Parathyroid adenoma (tissue), 2 donors: ENCODE results near the gene MLST8.
"Not testable (repeated sequence)": the region's sequence is repeated elsewhere in the genome, so short reads cannot be mapped to it uniquely, and the experiment has no call there.

Source experiments
- H2AFZ ChIP-seq: fragments of 300-600 bp; sonication (generic); one replicate; pipeline ENCODE4 v1.7.0; 2017; ENCODE audit warnings: antibody characterized with exemption, mild to moderate bottlenecking
- H3K27ac ChIP-seq: fragments of 300-600 bp; sonication (generic); one replicate; pipeline ENCODE4 v1.7.0; 2017
- H3K27me3 ChIP-seq: fragments of 300-600 bp; sonication (generic); one replicate; pipeline ENCODE4 v1.7.0; 2017; ENCODE audit warnings: low read length; ENCODE audit not compliant: control insufficient read depth, insufficient read depth
- H3K36me3 ChIP-seq: fragments of 300-600 bp; sonication (generic); one replicate; pipeline ENCODE4 v1.7.0; 2017; ENCODE audit warnings: low read length; ENCODE audit not compliant: control insufficient read depth, insufficient read depth
- H3K4me1 ChIP-seq: fragments of 300-600 bp; sonication (generic); one replicate; pipeline ENCODE4 v1.7.0; 2017; ENCODE audit warnings: control low read depth
- H3K4me2 ChIP-seq: fragments of 300-600 bp; sonication (generic); one replicate; pipeline ENCODE4 v1.7.0; 2017; ENCODE audit warnings: low read length
- H3K4me3 ChIP-seq: fragments of 300-600 bp; sonication (generic); one replicate; pipeline ENCODE4 v1.7.0; 2017; ENCODE audit warnings: low read depth, low read length
- H3K79me2 ChIP-seq: fragments of 300-600 bp; sonication (generic); one replicate; pipeline ENCODE4 v1.7.0; 2017; ENCODE audit warnings: control low read depth
- H3K9ac ChIP-seq: fragments of 300-600 bp; sonication (generic); one replicate; pipeline ENCODE4 v1.7.0; 2017; ENCODE audit warnings: mild to moderate bottlenecking
- H3K9me3 ChIP-seq: fragments of 300-600 bp; sonication (generic); one replicate; pipeline ENCODE4 v1.7.0; 2017; ENCODE audit warnings: low read length; ENCODE audit not compliant: control insufficient read depth
- CTCF ChIP-seq: fragments of 300-600 bp; sonication (generic); IDR thresholded peaks from one replicate; pipeline ENCODE4 v1.7.0; 2017; ENCODE audit warnings: antibody characterized with exemption, mild to moderate bottlenecking
- donor health status: primary hyperparathyroidism.

The MLST8 gene

GRCh38 chr16:2200313-2200712 lies 4.9 kb upstream of the MLST8 start:
- no peaks in the 10 kb centered on the region for H3K27me3 ChIP-seq

GRCh38 chr16:2203119-2203688 lies 2.0 kb upstream of the MLST8 start:
- not testable (repeated sequence) for H2AFZ ChIP-seq, H3K27me3 ChIP-seq, H3K9ac ChIP-seq, H3K4me3 ChIP-seq, H3K4me1 ChIP-seq, H3K27ac ChIP-seq, H3K4me2 ChIP-seq, H3K9me3 ChIP-seq, H3K36me3 ChIP-seq, H3K79me2 ChIP-seq

More at GRCh38 chr16:2200313-2200712, 4.9 kb upstream of the MLST8 start:
- no peak for TF ChIP-seq CTCF
- Histone ChIP-seq H3K9me3 (no peaks in the 10 kb centered on the region), H3K79me2 (no peaks in the 10 kb centered on the region), H3K4me3 (no peak overlapping the region), H3K4me1 (peaks cover 5% of the 10 kb centered on the region), H3K4me2 (no peak overlapping the region), H3K9ac (no peak overlapping the region), H3K27ac (no peak overlapping the region), H2AFZ (no peak overlapping the region), H3K36me3 (no peaks in the 10 kb centered on the region)

GRCh38 chr16:2204416-2205103 lies 694 bp upstream of the MLST8 start:
- no peak for TF ChIP-seq CTCF
- Histone ChIP-seq H3K4me1 (peaks cover 3% of the 10 kb centered on the region), H3K9ac (peak overlapping the region; percentile 74), H2AFZ (peak overlapping the region; percentile 95), H3K9me3 (no peaks in the 10 kb centered on the region), H3K79me2 (no peaks in the 10 kb centered on the region), H3K27me3 (no peaks in the 10 kb centered on the region), H3K4me3 (peak overlapping the region; percentile 99), H3K36me3 (no peaks in the 10 kb centered on the region), H3K4me2 (peak overlapping the region; percentile 96), H3K27ac (peak overlapping the region; percentile 91)

GRCh38 chr16:2205967-2206313 lies 686 bp downstream of the MLST8 start:
- Histone ChIP-seq H3K4me2 (peak overlapping the region; percentile 96), H3K36me3 (no peaks in the 10 kb centered on the region), H3K9ac (no peak overlapping the region), H3K27me3 (no peaks in the 10 kb centered on the region), H3K9me3 (no peaks in the 10 kb centered on the region), H2AFZ (peak overlapping the region; percentile 95), H3K27ac (peak overlapping the region; percentile 91), H3K79me2 (no peaks in the 10 kb centered on the region), H3K4me3 (peak overlapping the region; percentile 99), H3K4me1 (peaks cover 3% of the 10 kb centered on the region)
- TF ChIP-seq CTCF: no peak

- Histone ChIP-seq H2AFZ (no peak overlapping the region), H3K79me2 (no peaks in the 10 kb centered on the region), H3K4me3 (no peak overlapping the region), H3K27ac (no peak overlapping the region), H3K9me3 (no peaks in the 10 kb centered on the region), H3K36me3 (no peaks in the 10 kb centered on the region), H3K4me1 (peaks cover 3% of the 10 kb centered on the region), H3K27me3 (no peaks in the 10 kb centered on the region), H3K9ac (no peak overlapping the region), H3K4me2 (peak overlapping the region; percentile 96)
- TF ChIP-seq CTCF: no peak
Observed at GRCh38 chr16:2206420-2206779, 1.1 kb downstream of the MLST8 start.
